GM19395 (cell line): ENCODE data around the gene ARMC6.
A peak's percentile ranks its signal among the peaks of the same experiment; 100 is the strongest.
"Not testable (repeated sequence)": the region's sequence is repeated elsewhere in the genome, so short reads cannot be mapped to it uniquely, and the experiment has no call there.

Source experiments
- ATAC-seq: cut with Tn5 transposase; IDR thresholded peaks from one replicate; pipeline ENCODE4 v1.9.1; 2021; ENCODE audit warnings: mild to moderate bottlenecking, moderate library complexity; ENCODE audit not compliant: unreplicated experiment

The ARMC6 gene

GRCh38 chr19:19022380-19022961 lies 10.9 kb upstream of the ARMC6 start:
- no peak for ATAC-seq

- ATAC-seq = not testable (repeated sequence)
These were observed 10.0 kb upstream of the ARMC6 start for GRCh38 chr19:19023376-19023775.

GRCh38 chr19:19025861-19026260 lies 7.5 kb upstream of the ARMC6 start:
- ATAC-seq = no peak

- ATAC-seq = no peak
These were observed 7.0 kb upstream of the ARMC6 start for GRCh38 chr19:19026299-19026971.

- no peak for ATAC-seq
These were observed 6.2 kb upstream of the ARMC6 start for GRCh38 chr19:19027228-19027627.

- ATAC-seq = no peak
These were observed 4.9 kb upstream of the ARMC6 start for GRCh38 chr19:19028526-19028925.

- ATAC-seq = no peak
These were observed 1.5 kb upstream of the ARMC6 start for GRCh38 chr19:19031891-19032290.

- peak; percentile 59 for ATAC-seq
These were observed 805 bp upstream of the ARMC6 start for GRCh38 chr19:19032420-19033175.

GRCh38 chr19:19033176-19033425 lies 302 bp upstream of the ARMC6 start:
- peak; percentile 20 for ATAC-seq

GRCh38 chr19:19034204-19034624 lies 811 bp downstream of the ARMC6 start:
- ATAC-seq = peak; percentile 51

- no peak for ATAC-seq
These were observed 6.5 kb downstream of the ARMC6 start for GRCh38 chr19:19039901-19040300.

GRCh38 chr19:19040417-19040816 lies 7.0 kb downstream of the ARMC6 start:
- no peak for ATAC-seq

GRCh38 chr19:19042732-19043280 lies 9.4 kb downstream of the ARMC6 start:
- ATAC-seq = no peak

- ATAC-seq = no peak
These were observed 10.1 kb downstream of the ARMC6 start for GRCh38 chr19:19043481-19043880.

GRCh38 chr19:19043881-19044280 lies 10.5 kb downstream of the ARMC6 start:
- no peak for ATAC-seq

GRCh38 chr19:19049406-19049805 lies 16.0 kb downstream of the ARMC6 start:
- no peak for ATAC-seq

- ATAC-seq = no peak
These were observed 16.7 kb downstream of the ARMC6 start for GRCh38 chr19:19050104-19050503.

- ATAC-seq = no peak
These were observed 17.3 kb downstream of the ARMC6 start for GRCh38 chr19:19050731-19051130.

GRCh38 chr19:19051478-19052213 lies 18.2 kb downstream of the ARMC6 start:
- ATAC-seq = no peak

- no peak for ATAC-seq
These were observed 19.5 kb downstream of the ARMC6 start for GRCh38 chr19:19052921-19053320.
